Ovary (tissue), 3 donors: ENCODE results near the gene PRPSAP1.

Experiments used
- EP300 ChIP-seq: sonication (generic); formaldehyde crosslinking; IDR thresholded peaks from one replicate; pipeline ENCODE4 v1.6.1; 2017; ENCODE audit warnings: antibody characterized with exemption
- POLR2A ChIP-seq: fragments of 450-650 bp; IDR thresholded peaks from one replicate; pipeline ENCODE4 v1.6.1; 2017; ENCODE audit warnings: antibody characterized with exemption, mild to moderate bottlenecking, moderate library complexity
- TF ChIP-seq, protein P1 (sequence below), 3 donors: fragments of 450-650 bp in 2 of 3; fragments of 200-600 bp in 1 of 3; IDR thresholded peaks; one replicate each; pipeline versions ENCODE4 v1.5.1 to v1.8.0; 2016 to 2022; ENCODE audit warnings: antibody characterized with exemption in 3 of 3, mild to moderate bottlenecking in 1 of 3
- donor health status: DM: no; HTN: no; CAD: no.

DNA sequence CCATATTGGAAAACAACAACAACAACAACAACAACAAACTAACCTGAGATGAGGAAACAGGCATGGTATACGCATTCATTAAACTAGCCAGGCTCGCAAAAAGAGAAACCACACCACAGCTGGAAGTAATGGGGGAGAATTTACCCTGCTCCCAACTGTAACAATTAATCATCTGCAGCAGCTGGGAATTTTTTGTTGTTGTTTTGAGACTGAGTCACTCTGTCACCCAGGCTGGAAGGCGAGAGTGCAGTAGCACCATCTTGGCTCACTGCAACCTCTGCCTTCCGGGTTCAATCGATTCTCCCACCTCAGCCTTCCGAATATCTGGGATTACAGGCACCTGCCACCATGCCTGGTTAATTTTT is 16.3 kb downstream of the PRPSAP1 start:
- TF ChIP-seq, protein P1, sequence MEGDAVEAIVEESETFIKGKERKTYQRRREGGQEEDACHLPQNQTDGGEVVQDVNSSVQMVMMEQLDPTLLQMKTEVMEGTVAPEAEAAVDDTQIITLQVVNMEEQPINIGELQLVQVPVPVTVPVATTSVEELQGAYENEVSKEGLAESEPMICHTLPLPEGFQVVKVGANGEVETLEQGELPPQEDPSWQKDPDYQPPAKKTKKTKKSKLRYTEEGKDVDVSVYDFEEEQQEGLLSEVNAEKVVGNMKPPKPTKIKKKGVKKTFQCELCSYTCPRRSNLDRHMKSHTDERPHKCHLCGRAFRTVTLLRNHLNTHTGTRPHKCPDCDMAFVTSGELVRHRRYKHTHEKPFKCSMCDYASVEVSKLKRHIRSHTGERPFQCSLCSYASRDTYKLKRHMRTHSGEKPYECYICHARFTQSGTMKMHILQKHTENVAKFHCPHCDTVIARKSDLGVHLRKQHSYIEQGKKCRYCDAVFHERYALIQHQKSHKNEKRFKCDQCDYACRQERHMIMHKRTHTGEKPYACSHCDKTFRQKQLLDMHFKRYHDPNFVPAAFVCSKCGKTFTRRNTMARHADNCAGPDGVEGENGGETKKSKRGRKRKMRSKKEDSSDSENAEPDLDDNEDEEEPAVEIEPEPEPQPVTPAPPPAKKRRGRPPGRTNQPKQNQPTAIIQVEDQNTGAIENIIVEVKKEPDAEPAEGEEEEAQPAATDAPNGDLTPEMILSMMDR (IDR thresholded peaks at IDR 0.05) = no peak
- no peak for TF ChIP-seq EP300
- no peak for TF ChIP-seq POLR2A
